HepG2 (cell line): Measurements from ENCODE around the gene WWP2. TPM values are rescaled to one million over a fixed set of nuclear protein-coding genes. Genes with fewer than 3 reads are reported as not detected.

Experiments used
- ATAC-seq: fragments of 200-7000 bp; cut with Tn5 transposase; 3 replicates; pipeline ENCODE4 v1.9.1; 2020; ENCODE audit warnings: mild to moderate bottlenecking, moderate library complexity
- BruUV-seq: library from RNA; stranded (reverse); fragments of 400-500 nt; replicated peaks from 2 replicates; lab custom pipeline; 2021; lab: Mats Ljungman, UMichigan
- CTCF ChIA-PET: fragments of 300-600 bp; formaldehyde crosslinking; extraction: SDS; loops from one replicate; lab custom pipeline; 2021; ENCODE audit warnings: low total read pairs, inconsistent platforms, low intra/inter-chr PET ratio; lab: Yijun Ruan, JAX
- POLR2A ChIA-PET: fragments of 350-600 bp; sonication (Branson Sonifier 250); formaldehyde crosslinking; loops from one replicate; lab custom pipeline; 2020; ENCODE audit warnings: antibody characterized with exemption, inconsistent platforms; lab: Yijun Ruan, JAX
- DNase-seq: peaks from one replicate; pipeline ENCODE4 v3.0.0-alpha.2; 2015; ENCODE audit warnings: low spot score
- FAIRE-seq: peaks from 3 replicates; lab custom pipeline; 2011; peaks lifted over from hg19 to GRCh38; lab: Jason Lieb, UNC
- H2AFZ ChIP-seq: one replicate; pipeline ENCODE4 v1.6.1; 2011; ENCODE audit warnings: low read length, inconsistent platforms
- H3K27ac ChIP-seq: fragments of 300-600 bp; 3 replicates; pipeline ENCODE4 v1.8.0; 2011; ENCODE audit warnings: mixed run types, mild to moderate bottlenecking, mixed read lengths, low read length, inconsistent platforms; ENCODE audit not compliant: insufficient read depth; ENCODE audit errors: extremely low read length
- H3K27me3 ChIP-seq, 2 experiments: fragments of 200-600 bp in 1 of 2; 2 replicates in 1 of 2; 3 replicates in 1 of 2; pipeline versions ENCODE4 v1.6.0 to v1.8.0; 2011; ENCODE audit warnings: low read length in 2 of 2, mild to moderate bottlenecking in 2 of 2, moderate library complexity in 2 of 2, inconsistent platforms in 1 of 2; ENCODE audit not compliant: insufficient read depth in 2 of 2, control insufficient read depth in 1 of 2
- H3K36me3 ChIP-seq, 2 experiments: fragments of 200-600 bp in 1 of 2; replicated peaks in 1 of 2; 2 replicates in 1 of 2; 3 replicates in 1 of 2; pipeline versions ENCODE4 v1.5.1 to v1.8.0; 2011; ENCODE audit warnings: low read length in 2 of 2, inconsistent platforms in 1 of 2; ENCODE audit not compliant: insufficient read depth in 2 of 2, control insufficient read depth in 1 of 2
- H3K4me1 ChIP-seq: 2 replicates; pipeline ENCODE4 v1.5.1; 2012; ENCODE audit warnings: low read length, inconsistent platforms; ENCODE audit not compliant: insufficient read depth
- H3K4me2 ChIP-seq: 2 replicates; pipeline ENCODE4 v1.6.0; 2011; ENCODE audit warnings: low read depth, low read length, inconsistent platforms
- H3K4me3 ChIP-seq, 3 experiments: fragments of 200-600 bp in 1 of 3; sonication (generic), shearing (Covaris generic) in 1 of 3; replicated peaks in 1 of 3; 2 replicates each; pipeline ENCODE4 v1.5.1; 2011 to 2016; ENCODE audit warnings: low read length in 3 of 3, inconsistent platforms in 2 of 3, low read depth in 2 of 3, mild to moderate bottlenecking in 2 of 3, control low read depth in 1 of 3, mixed read lengths in 1 of 3; ENCODE audit not compliant: insufficient read depth in 1 of 3
- H3K79me2 ChIP-seq: one replicate; pipeline ENCODE4 v1.6.1; 2011; ENCODE audit warnings: low read length, inconsistent platforms; ENCODE audit not compliant: insufficient read depth
- H3K9ac ChIP-seq: 2 replicates; pipeline ENCODE4 v1.6.0; 2011; ENCODE audit warnings: mild to moderate bottlenecking, low read depth, low read length, inconsistent platforms; ENCODE audit not compliant: insufficient read depth
- H3K9me3 ChIP-seq: 2 replicates; pipeline ENCODE4 v1.5.1; 2012; ENCODE audit warnings: mild to moderate bottlenecking, low read length
- H4K20me1 ChIP-seq: 2 replicates; pipeline ENCODE4 v1.6.0; 2011; ENCODE audit warnings: inconsistent platforms, mild to moderate bottlenecking, low read length, moderate library complexity; ENCODE audit not compliant: insufficient read depth
- CTCF ChIP-seq: sonication (generic); formaldehyde crosslinking; IDR thresholded peaks from 2 replicates; pipeline ENCODE4 v1.5.0; 2020; ENCODE audit warnings: mild to moderate bottlenecking, missing genetic modification reagents, moderate library complexity
- GMEB1 ChIP-seq: sonication (generic); formaldehyde crosslinking; IDR thresholded peaks from 2 replicates; pipeline ENCODE4 v1.5.1; 2020; ENCODE audit warnings: missing genetic modification reagents, mild to moderate bottlenecking, borderline replicate concordance
- KLF11 ChIP-seq: IDR thresholded peaks from 2 replicates; pipeline ENCODE4 v1.6.1; 2016; ENCODE audit warnings: missing compliant biosample characterization
- RAD21 ChIP-seq: fragments of 450-650 bp; formaldehyde crosslinking; IDR thresholded peaks from 2 replicates; pipeline ENCODE4 v1.5.0; 2020; ENCODE audit warnings: mild to moderate bottlenecking
- SMC3 ChIP-seq: IDR thresholded peaks from 2 replicates; pipeline ENCODE4 v1.6.1; 2011; ENCODE audit warnings: low read length, improper control_type of control experiment
- STAG1 ChIP-seq: sonication (generic); formaldehyde crosslinking; IDR thresholded peaks from 2 replicates; pipeline ENCODE4 v1.4.0; 2020; ENCODE audit warnings: missing genetic modification reagents
- THYN1 ChIP-seq: sonication (generic); formaldehyde crosslinking; IDR thresholded peaks from 2 replicates; pipeline ENCODE4 v1.8.1; 2023; ENCODE audit warnings: low read depth, mild to moderate bottlenecking, moderate library complexity, missing genetic modification reagents, borderline replicate concordance
- ZBTB38 ChIP-seq: sonication (generic); formaldehyde crosslinking; IDR thresholded peaks from 2 replicates; pipeline ENCODE4 v1.5.1; 2020; ENCODE audit warnings: mild to moderate bottlenecking, missing genetic modification reagents
- ZC3H13 ChIP-seq: sonication (generic); formaldehyde crosslinking; IDR thresholded peaks from 2 replicates; pipeline ENCODE4 v1.8.1; 2023; ENCODE audit warnings: mild to moderate bottlenecking, missing genetic modification reagents, moderate library complexity
- ZNF501 ChIP-seq: sonication (generic); formaldehyde crosslinking; IDR thresholded peaks from 2 replicates; pipeline ENCODE4 v1.5.1; 2020; ENCODE audit warnings: mild to moderate bottlenecking, moderate library complexity, missing genetic modification reagents
- ZNF841 ChIP-seq: sonication (generic); formaldehyde crosslinking; IDR thresholded peaks from 2 replicates; pipeline ENCODE4 v1.8.1; 2023; ENCODE audit warnings: missing genetic modification reagents, borderline replicate concordance
- WGBS: methylation state at CpG from one replicate; pipeline ENCODE4 v1.1.6; 2017; ENCODE audit warnings: low lambda C conversion rate; 5-methylcytosine and 5-hydroxymethylcytosine counted together
- in situ Hi-C: cut with HindIII; loops from 2 replicates; pipeline ENCODE4 v1.10.0; 2017; ENCODE audit warnings: low pct_unique_long_range_greater_than_20kb; ENCODE audit not compliant: extremely low pct_ligation_motif_present
- intact Hi-C: fragments of 100-400 bp; cut with micrococcal nuclease; formaldehyde crosslinking; loops from one replicate; pipeline ENCODE4 v1.10.0; 2022; ENCODE audit not compliant: unreplicated experiment
- polyA plus RNA-seq, 8 experiments: library from polyadenylated mRNA; depleted of rRNA in 3 of 8; stranded (reverse) in 7 of 8; unstranded in 1 of 8; fragments of >200 nt; fragmentation: Illumina TruSeq in 4 of 8; extraction: Trizol in 4 of 8; gene quantifications; 2 replicates each; pipeline versions ENCODE4 v1.2.1 to v1.2.3, GENCODE V29; 2011 to 2016; ENCODE audit warnings: low read depth in 4 of 8, missing spikeins in 1 of 8, mixed read lengths in 1 of 8; ENCODE audit not compliant: insufficient read depth in 1 of 8
- total RNA-seq, 5 experiments: library from RNA; depleted of rRNA; stranded (reverse); fragments of >200 nt; fragmentation: Illumina TruSeq; extraction: Trizol; gene quantifications; 2 replicates each; pipeline ENCODE4 v1.2.3, GENCODE V29; 2016; ENCODE audit warnings: low read depth in 1 of 5

The WWP2 gene
- total and polyA plus RNA-seq, 2 of the 13 experiments (the other 11 are each of a cell fraction or from before 2014, with no cell fraction given): 11.4 to 28.2 TPM

- H3K36me3 ChIP-seq: peaks cover 16 to 43% of the 10 kb centered on the region in 2 experiments
- 93% methylated on average over 8 of the region's 8 CpGs for WGBS
- DNase-seq (no peak), ATAC-seq (no peak), FAIRE-seq (no peak)
- ChIA-PET POLR2A (interaction anchor here (0.6 kb wide), 1 partner anchor 463 kb away, joined by 3 read pairs; no protein-coding TSS in a partner anchor), CTCF (interaction anchor here (4.4 to 4.7 kb wide), 2 partner anchors 61 to 131 kb away, joined by 64 to 67 read pairs; no protein-coding TSS in a partner anchor)
- H3K4me1 ChIP-seq: no peaks in the 10 kb centered on the region; the same call in 1 of the 2 replicates
- no peaks in the 10 kb centered on the region for H3K79me2 ChIP-seq
- H3K4me3 ChIP-seq: no peak overlapping the region
- H3K27ac ChIP-seq: no peak overlapping the region
- H2AFZ ChIP-seq: no peak overlapping the region
- TF ChIP-seq THYN1 (CRISPR knock-in tag) (no peak), ZC3H13 (CRISPR knock-in tag) (no peak), STAG1 (CRISPR knock-in tag) (peak; percentile 69), SMC3 (peak; percentile 49; the same call in 1 of the 2 replicates), ZNF501 (CRISPR knock-in tag) (peak; percentile 44; the same call in 1 of the 2 replicates), CTCF (CRISPR knock-in tag) (peak; percentile 43; the same call in 1 of the 2 replicates), RAD21 (peak; percentile 32; the same call in 1 of the 2 replicates), GMEB1 (CRISPR knock-in tag) (no peak), ZBTB38 (CRISPR knock-in tag) (0 out of 2 replicates have a peak, but pooled peaks have one; percentile 51), KLF11 (no peak), ZNF841 (CRISPR knock-in tag) (no peak)
- no peaks in the 10 kb centered on the region for H4K20me1 ChIP-seq
- H3K9me3 ChIP-seq: no peaks in the 10 kb centered on the region
- intact Hi-C loops: no loop called here
- in situ Hi-C loops: loop anchor here (5.0 kb wide), 2 partner anchors 59 to 129 kb away; no protein-coding TSS in a partner anchor
- H3K27me3 ChIP-seq: no peaks in the 10 kb centered on the region
- H3K4me2 ChIP-seq: no peak overlapping the region
- no TSS peak for BruUV-seq
- H3K9ac ChIP-seq: no peak overlapping the region
These were observed 36.3 kb downstream of the WWP2 start for GRCh38 chr16:69798466-69798865.
